Keratinocyte (primary cell): ENCODE results near the gene RBPJ.

Experiments used
- EZH2 ChIP-seq: IDR thresholded peaks from one replicate; pipeline ENCODE4 v1.6.1; 2012; ENCODE audit warnings: inconsistent platforms, mild to moderate bottlenecking, low read length, moderate library complexity
- TF ChIP-seq, protein P1 (sequence below), 3 experiments: IDR thresholded peaks in 1 of 3; conservative IDR thresholded peaks in 1 of 3; optimal IDR thresholded peaks in 1 of 3; 2 replicates in 2 of 3; 3 replicates in 1 of 3; pipeline versions ENCODE3 to v1.5.1; 2011; ENCODE audit warnings: low read length in 3 of 3, mild to moderate bottlenecking in 3 of 3, moderate library complexity in 2 of 3, control low read depth in 1 of 3, inconsistent platforms in 1 of 3; ENCODE audit not compliant: insufficient read depth in 2 of 3; ENCODE audit errors: extremely low read depth in 1 of 3

DNA sequence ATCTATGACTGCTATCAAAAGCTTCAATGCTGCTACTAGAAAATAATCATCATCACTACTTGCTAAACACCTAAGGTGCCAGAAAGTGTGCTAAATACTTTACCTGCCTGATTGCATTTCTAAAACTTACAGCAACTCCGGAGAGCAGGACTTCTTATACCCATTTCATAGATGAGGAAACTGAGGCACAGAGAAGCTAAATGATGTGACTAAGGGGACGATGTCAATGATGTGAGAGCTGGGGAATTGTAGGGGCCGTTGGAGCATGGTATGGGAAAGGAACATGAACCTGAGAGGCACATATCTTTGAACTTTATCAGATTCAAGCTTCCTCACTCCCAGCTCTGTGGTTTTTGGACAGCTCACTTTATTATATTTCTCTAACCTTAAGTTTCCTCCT is 130.8 kb downstream of the RBPJ start:
- TF ChIP-seq, protein P1, sequence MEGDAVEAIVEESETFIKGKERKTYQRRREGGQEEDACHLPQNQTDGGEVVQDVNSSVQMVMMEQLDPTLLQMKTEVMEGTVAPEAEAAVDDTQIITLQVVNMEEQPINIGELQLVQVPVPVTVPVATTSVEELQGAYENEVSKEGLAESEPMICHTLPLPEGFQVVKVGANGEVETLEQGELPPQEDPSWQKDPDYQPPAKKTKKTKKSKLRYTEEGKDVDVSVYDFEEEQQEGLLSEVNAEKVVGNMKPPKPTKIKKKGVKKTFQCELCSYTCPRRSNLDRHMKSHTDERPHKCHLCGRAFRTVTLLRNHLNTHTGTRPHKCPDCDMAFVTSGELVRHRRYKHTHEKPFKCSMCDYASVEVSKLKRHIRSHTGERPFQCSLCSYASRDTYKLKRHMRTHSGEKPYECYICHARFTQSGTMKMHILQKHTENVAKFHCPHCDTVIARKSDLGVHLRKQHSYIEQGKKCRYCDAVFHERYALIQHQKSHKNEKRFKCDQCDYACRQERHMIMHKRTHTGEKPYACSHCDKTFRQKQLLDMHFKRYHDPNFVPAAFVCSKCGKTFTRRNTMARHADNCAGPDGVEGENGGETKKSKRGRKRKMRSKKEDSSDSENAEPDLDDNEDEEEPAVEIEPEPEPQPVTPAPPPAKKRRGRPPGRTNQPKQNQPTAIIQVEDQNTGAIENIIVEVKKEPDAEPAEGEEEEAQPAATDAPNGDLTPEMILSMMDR (optimal IDR thresholded peaks at IDR 0.05 in 1 of 3, IDR thresholded peaks at IDR 0.05 in 1 of 3, conservative IDR thresholded peaks at IDR 0.05 in 1 of 3; ENCODE audit: extremely low read depth in 1 of 3, insufficient read depth in 2 of 3, low read length in 3 of 3) = no peak
- TF ChIP-seq EZH2 = no peak
